Astrocyte (in vitro differentiated cells and primary cell): ENCODE data around the gene ABTB2.

Experiments
- CTCF ChIP-seq: IDR thresholded peaks from 2 replicates; pipeline ENCODE4 v1.5.1; 2011; ENCODE audit warnings: low read depth, mild to moderate bottlenecking, inconsistent platforms, low read length, moderate library complexity; ENCODE audit not compliant: insufficient read depth
- EZH2 ChIP-seq: IDR thresholded peaks from 2 replicates; pipeline ENCODE4 v1.6.1; 2012; ENCODE audit warnings: mild to moderate bottlenecking, low read length, inconsistent platforms; ENCODE audit not compliant: insufficient read depth

- TF ChIP-seq CTCF (no peak), EZH2 (no peak)
Observed at GRCh38 chr11:34323601-34324000, 34.2 kb downstream of the ABTB2 start.
